Mesothelial cell of epicardium (in vitro differentiated cells): ENCODE measurements around the gene MRPS26. TPM values are rescaled to one million over a fixed set of nuclear protein-coding genes. Genes with fewer than 3 reads are reported as not detected.

Experiments
- DNase-seq, 2 experiments: peaks; one replicate each; pipeline ENCODE4 v3.0.0; 2021; ENCODE audit warnings: low spot score in 2 of 2; ENCODE audit not compliant: unreplicated experiment in 2 of 2
- H3K27ac Mint-ChIP-seq: 2 replicates; pipeline ENCODE4 v1.8.0; 2021; ENCODE audit warnings: mixed read lengths
- H3K27me3 Mint-ChIP-seq: 2 replicates; pipeline ENCODE4 v1.8.0; 2021; ENCODE audit warnings: low read depth, mixed read lengths
- H3K36me3 Mint-ChIP-seq: 2 replicates; pipeline ENCODE4 v1.8.0; 2021; ENCODE audit warnings: mixed read lengths
- H3K4me1 Mint-ChIP-seq: 2 replicates; pipeline ENCODE4 v1.8.0; 2021; ENCODE audit warnings: mixed read lengths
- H3K4me3 Mint-ChIP-seq: 2 replicates; pipeline ENCODE4 v1.8.0; 2021; ENCODE audit warnings: mild to moderate bottlenecking, moderate library complexity, mixed read lengths
- H3K9me3 Mint-ChIP-seq: 2 replicates; pipeline ENCODE4 v1.8.0; 2021; ENCODE audit warnings: mixed read lengths
- total RNA-seq: library from RNA; stranded (reverse); gene quantifications from 3 replicates; pipeline ENCODE4 v1.2.1, GENCODE V29; 2021
- TF ChIP-seq, protein P1 (sequence below): fragments of 200-600 bp; sonication (generic); IDR thresholded peaks from one replicate; pipeline ENCODE4 v1.5.0; 2021; ENCODE audit warnings: antibody characterized with exemption; ENCODE audit not compliant: unreplicated experiment

MRPS26 gene
- total RNA-seq, 1 donor from 2014 or later: 56.9 TPM

- no peak for DNase-seq
- H3K36me3 Mint-ChIP-seq: no peaks in the 10 kb centered on the region
- H3K4me3 Mint-ChIP-seq: peak overlapping the region; percentile 49
- H3K27ac Mint-ChIP-seq: no peak overlapping the region
- TF ChIP-seq, protein P1, sequence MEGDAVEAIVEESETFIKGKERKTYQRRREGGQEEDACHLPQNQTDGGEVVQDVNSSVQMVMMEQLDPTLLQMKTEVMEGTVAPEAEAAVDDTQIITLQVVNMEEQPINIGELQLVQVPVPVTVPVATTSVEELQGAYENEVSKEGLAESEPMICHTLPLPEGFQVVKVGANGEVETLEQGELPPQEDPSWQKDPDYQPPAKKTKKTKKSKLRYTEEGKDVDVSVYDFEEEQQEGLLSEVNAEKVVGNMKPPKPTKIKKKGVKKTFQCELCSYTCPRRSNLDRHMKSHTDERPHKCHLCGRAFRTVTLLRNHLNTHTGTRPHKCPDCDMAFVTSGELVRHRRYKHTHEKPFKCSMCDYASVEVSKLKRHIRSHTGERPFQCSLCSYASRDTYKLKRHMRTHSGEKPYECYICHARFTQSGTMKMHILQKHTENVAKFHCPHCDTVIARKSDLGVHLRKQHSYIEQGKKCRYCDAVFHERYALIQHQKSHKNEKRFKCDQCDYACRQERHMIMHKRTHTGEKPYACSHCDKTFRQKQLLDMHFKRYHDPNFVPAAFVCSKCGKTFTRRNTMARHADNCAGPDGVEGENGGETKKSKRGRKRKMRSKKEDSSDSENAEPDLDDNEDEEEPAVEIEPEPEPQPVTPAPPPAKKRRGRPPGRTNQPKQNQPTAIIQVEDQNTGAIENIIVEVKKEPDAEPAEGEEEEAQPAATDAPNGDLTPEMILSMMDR: no peak
- H3K4me1 Mint-ChIP-seq: no peaks in the 10 kb centered on the region
- H3K9me3 Mint-ChIP-seq: no peaks in the 10 kb centered on the region
- peaks cover 73% of the 10 kb centered on the region for H3K27me3 Mint-ChIP-seq
These were observed 36.6 kb downstream of the MRPS26 start for GRCh38 chr20:3082306-3082951.

GRCh38 chr20:3082955-3083952, 37.4 kb downstream of the MRPS26 start:
- TF ChIP-seq, protein P1: no peak
- peaks cover 67% of the 10 kb centered on the region for H3K27me3 Mint-ChIP-seq
- no peaks in the 10 kb centered on the region for H3K36me3 Mint-ChIP-seq
- H3K4me3 Mint-ChIP-seq: peak overlapping the region; percentile 47
- H3K4me1 Mint-ChIP-seq: no peaks in the 10 kb centered on the region
- no peak for DNase-seq
- H3K27ac Mint-ChIP-seq: no peak overlapping the region
- no peaks in the 10 kb centered on the region for H3K9me3 Mint-ChIP-seq

GRCh38 chr20:3084283-3084985, 38.6 kb downstream of the MRPS26 start, which contains the start of gene AVP:
Gene AVP, minus strand, starts transcription at chr20:3084724. Its CDS starts 50 bp downstream, at chr20:3084674.
- H3K4me3 Mint-ChIP-seq: peak within 1 kb of the TSS; percentile 47
- H3K27ac Mint-ChIP-seq: no peak within 1 kb of the TSS
- TF ChIP-seq, protein P1: no peak
- no peaks in the 10 kb centered on the region for H3K9me3 Mint-ChIP-seq
- H3K4me1 Mint-ChIP-seq: no peaks in the 10 kb centered on the region
- no peaks in the 10 kb centered on the region for H3K36me3 Mint-ChIP-seq
- no peak for DNase-seq
- peaks cover 59% of the 10 kb centered on the region for H3K27me3 Mint-ChIP-seq

GRCh38 chr20:3084986-3085360, 39.1 kb downstream of the MRPS26 start:
- Mint-ChIP-seq H3K4me1 (no peaks in the 10 kb centered on the region), H3K27me3 (peaks cover 59% of the 10 kb centered on the region), H3K4me3 (no peak overlapping the region), H3K9me3 (no peaks in the 10 kb centered on the region), H3K36me3 (no peaks in the 10 kb centered on the region), H3K27ac (no peak overlapping the region)
- TF ChIP-seq, protein P1: no peak
- DNase-seq: no peak

GRCh38 chr20:3085571-3086072, 39.8 kb downstream of the MRPS26 start:
- Mint-ChIP-seq H3K27ac (no peak overlapping the region), H3K27me3 (peaks cover 57% of the 10 kb centered on the region), H3K4me1 (no peaks in the 10 kb centered on the region), H3K36me3 (no peaks in the 10 kb centered on the region), H3K9me3 (no peaks in the 10 kb centered on the region), H3K4me3 (no peak overlapping the region)
- TF ChIP-seq, protein P1: no peak
- DNase-seq: no peak
